Caco-2 (cell line): Measurements from ENCODE around the gene MESP1. TPM values are rescaled to one million over a fixed set of nuclear protein-coding genes. Genes with fewer than 3 reads are reported as not detected.
"Not testable (repeated sequence)": the region's sequence is repeated elsewhere in the genome, so short reads cannot be mapped to it uniquely, and the experiment has no call there.

Source experiments
- BruUV-seq: library from RNA; stranded (reverse); fragments of 400-500 nt; replicated peaks from 2 replicates; lab custom pipeline; 2021; lab: Mats Ljungman, UMichigan
- CTCF ChIA-PET: fragments of 300-600 bp; sonication (Branson Sonifier 250); formaldehyde crosslinking; loops from one replicate; lab custom pipeline; 2022; ENCODE audit warnings: antibody characterized with exemption; lab: Charles Lee
- POLR2A ChIA-PET: fragments of 300-600 bp; sonication (Branson Sonifier 250); formaldehyde crosslinking; loops from one replicate; lab custom pipeline; 2022; ENCODE audit warnings: antibody characterized with exemption; lab: Charles Lee
- DNase-seq, 2 experiments: peaks; one replicate each; pipeline versions ENCODE4 v3.0.0 to v3.0.0-alpha.2; 2020 to 2022
- H3K27me3 ChIP-seq: replicated peaks from 2 replicates; pipeline ENCODE4 v1.6.0; 2011; ENCODE audit warnings: low read length; ENCODE audit not compliant: control insufficient read depth, insufficient read depth
- H3K36me3 ChIP-seq: 2 replicates; pipeline ENCODE4 v1.5.1; 2011; ENCODE audit warnings: low read length; ENCODE audit not compliant: control insufficient read depth, insufficient read depth
- H3K4me1 ChIP-seq: fragments of 250-450 bp; sonication (Bioruptor Pico); 2 replicates; pipeline ENCODE4 v1.5.1; 2020; ENCODE audit warnings: mild to moderate bottlenecking
- H3K4me3 ChIP-seq: 2 replicates; pipeline ENCODE4 v1.5.1; 2011; ENCODE audit warnings: low read depth, mild to moderate bottlenecking, control low read depth, low read length
- H3K9me3 ChIP-seq: fragments of 250-450 bp; sonication (Bioruptor Pico); 2 replicates; pipeline ENCODE4 v1.5.1; 2020; ENCODE audit warnings: mild to moderate bottlenecking, moderate library complexity
- H3K27ac Mint-ChIP-seq: one replicate; pipeline ENCODE4 v1.8.0; 2022; ENCODE audit warnings: mixed read lengths; ENCODE audit not compliant: unreplicated experiment
- H3K27me3 Mint-ChIP-seq: one replicate; pipeline ENCODE4 v1.8.0; 2022; ENCODE audit warnings: mixed read lengths; ENCODE audit not compliant: insufficient read depth, unreplicated experiment
- H3K36me3 Mint-ChIP-seq: one replicate; pipeline ENCODE4 v1.8.0; 2022; ENCODE audit warnings: mild to moderate bottlenecking, mixed read lengths; ENCODE audit not compliant: insufficient read depth, unreplicated experiment
- H3K4me1 Mint-ChIP-seq: one replicate; pipeline ENCODE4 v1.8.0; 2022; ENCODE audit warnings: low read depth, mixed read lengths; ENCODE audit not compliant: unreplicated experiment
- H3K4me3 Mint-ChIP-seq: one replicate; pipeline ENCODE4 v1.8.0; 2022; ENCODE audit warnings: mild to moderate bottlenecking, moderate library complexity, mixed read lengths; ENCODE audit not compliant: unreplicated experiment
- H3K9me3 Mint-ChIP-seq: one replicate; pipeline ENCODE4 v1.8.0; 2022; ENCODE audit warnings: mixed read lengths; ENCODE audit not compliant: unreplicated experiment
- CTCF ChIP-seq, 2 experiments: fragments of 200-600 bp in 1 of 2; IDR thresholded peaks; 1 replicate in 1 of 2; 2 replicates in 1 of 2; pipeline versions ENCODE4 v1.5.1 to v1.8.0; 2011 to 2022; ENCODE audit warnings: antibody characterized with exemption in 1 of 2, control low read depth in 1 of 2, inconsistent platforms in 1 of 2, low read depth in 1 of 2, low read length in 1 of 2, mild to moderate bottlenecking in 1 of 2, moderate library complexity in 1 of 2; ENCODE audit not compliant: insufficient read depth in 1 of 2, severe bottlenecking in 1 of 2, unreplicated experiment in 1 of 2
- intact Hi-C: fragments of 100-400 bp; cut with micrococcal nuclease; formaldehyde crosslinking; loops from one replicate; pipeline ENCODE4 v1.10.0; 2022; ENCODE audit not compliant: unreplicated experiment
- total RNA-seq: library from RNA; stranded (reverse); gene quantifications from 2 replicates; pipeline ENCODE4 v1.2.3, GENCODE V29; 2022

MESP1 gene
- total RNA-seq, 1 experiment from 2014 or later: 1.00 TPM

DNA sequence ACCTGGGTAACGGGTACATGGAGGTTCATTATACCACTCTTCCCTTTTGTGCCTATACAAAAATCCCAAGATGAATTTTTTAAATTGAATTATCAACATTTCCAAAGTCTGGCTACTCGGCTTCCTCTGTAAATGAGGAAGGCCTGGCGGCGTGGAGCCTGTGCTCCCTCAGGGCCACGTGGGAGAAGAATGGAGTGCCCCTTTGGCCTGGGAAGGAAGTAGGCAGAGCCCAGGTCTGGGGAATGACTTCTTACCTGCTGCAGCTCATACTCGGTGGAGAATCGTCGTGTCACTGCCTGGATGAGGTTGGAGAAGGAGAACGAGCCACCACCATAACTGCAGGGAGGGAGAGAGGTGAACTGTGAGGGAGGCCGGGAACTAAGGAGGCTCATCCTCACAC, 39.2 kb upstream of the MESP1 start:
- peaks cover 8% of the 10 kb centered on the region for H3K4me1 Mint-ChIP-seq
- H3K9me3 ChIP-seq: peaks cover 10% of the 10 kb centered on the region; the same call in 1 of the 2 replicates
- no TSS peak for BruUV-seq
- H3K4me3 ChIP-seq: no peak overlapping the region
- TF ChIP-seq CTCF (IDR thresholded peaks at IDR 0.05; ENCODE audit: insufficient read depth in 1 of 2, low read depth in 1 of 2, low read length in 1 of 2, severe bottlenecking in 1 of 2, unreplicated experiment in 1 of 2): no peak
- ChIA-PET POLR2A (no interaction called here), CTCF (no interaction called here)
- no peaks in the 10 kb centered on the region for H3K27me3 Mint-ChIP-seq
- intact Hi-C loops: no loop called here
- H3K27me3 ChIP-seq: no peaks in the 10 kb centered on the region
- no peak overlapping the region for H3K4me3 Mint-ChIP-seq
- H3K4me1 ChIP-seq: peaks cover 11% of the 10 kb centered on the region
- H3K36me3 ChIP-seq: 0 out of 2 replicates have a peak, but pooled peaks cover 1% of the 10 kb centered on the region
- peaks cover 7% of the 10 kb centered on the region for H3K36me3 Mint-ChIP-seq
- peaks cover 9% of the 10 kb centered on the region for H3K9me3 Mint-ChIP-seq
- DNase-seq: no peak
- no peak overlapping the region for H3K27ac Mint-ChIP-seq

- H3K9me3 ChIP-seq: peaks cover 10% of the 10 kb centered on the region; the same call in 1 of the 2 replicates
- H3K36me3 ChIP-seq, H3K36me3 Mint-ChIP-seq, BruUV-seq, CTCF ChIA-PET, H3K4me3 Mint-ChIP-seq, intact Hi-C loops, DNase-seq, POLR2A ChIA-PET, H3K27me3 Mint-ChIP-seq, H3K27ac Mint-ChIP-seq, H3K9me3 Mint-ChIP-seq, H3K27me3 ChIP-seq, H3K4me3 ChIP-seq: not testable (repeated sequence)
- H3K4me1 Mint-ChIP-seq: peaks cover 10% of the 10 kb centered on the region
- peaks cover 27% of the 10 kb centered on the region for H3K4me1 ChIP-seq
Observed at GRCh38 chr15:89788585-89788984, 37.5 kb upstream of the MESP1 start.

- peaks cover 9% of the 10 kb centered on the region for H3K9me3 Mint-ChIP-seq
- Histone ChIP-seq H3K36me3 (peaks cover 1% of the 10 kb centered on the region; the same call in 1 of the 2 replicates), H3K4me1 (peaks cover 34% of the 10 kb centered on the region), H3K4me3 (no peak overlapping the region), H3K27me3 (no peaks in the 10 kb centered on the region), H3K9me3 (peaks cover 10% of the 10 kb centered on the region; the same call in 1 of the 2 replicates)
- peaks cover 7% of the 10 kb centered on the region for H3K36me3 Mint-ChIP-seq
- H3K4me1 Mint-ChIP-seq: peaks cover 14% of the 10 kb centered on the region
- ChIA-PET CTCF (no interaction called here), POLR2A (no interaction called here)
- intact Hi-C loops: no loop called here
- no peak overlapping the region for H3K4me3 Mint-ChIP-seq
- BruUV-seq: no TSS peak
- no peak for TF ChIP-seq CTCF (IDR thresholded peaks at IDR 0.05; ENCODE audit: insufficient read depth in 1 of 2, low read depth in 1 of 2, low read length in 1 of 2, severe bottlenecking in 1 of 2, unreplicated experiment in 1 of 2)
- H3K27ac Mint-ChIP-seq: no peak overlapping the region
- H3K27me3 Mint-ChIP-seq: no peaks in the 10 kb centered on the region
- DNase-seq: no peak
Observed at GRCh38 chr15:89787944-89788343, 36.9 kb upstream of the MESP1 start.
